Stimulated activated CD4-positive, alpha-beta T cell treated with anti-CD3 and anti-CD28 coated beads, TNF-alpha, amount 100 ng/mL, for 1 hour (primary cell): ENCODE measurements around the gene MAN2B1.
"Not testable (repeated sequence)": the region's sequence is repeated elsewhere in the genome, so short reads cannot be mapped to it uniquely, and the experiment has no call there.

Experiments
- DNase-seq, 3 donors: peaks; one replicate each; pipeline ENCODE4 v3.0.0-alpha.2; 2020; ENCODE audit warnings: low read depth in 3 of 3, low spot score in 1 of 3

The MAN2B1 gene

GRCh38 chr19:12623361-12624031 lies 43.0 kb downstream of the MAN2B1 start:
- DNase-seq: no peak

- not testable (repeated sequence) for DNase-seq
Measured at GRCh38 chr19:12621253-12622024, 45.1 kb downstream of the MAN2B1 start.

- no peak for DNase-seq
Measured at GRCh38 chr19:12617646-12618045, 48.9 kb downstream of the MAN2B1 start.

GRCh38 chr19:12611361-12611699 lies 55.2 kb downstream of the MAN2B1 start:
- DNase-seq: no peak

GRCh38 chr19:12610540-12611360 lies 55.8 kb downstream of the MAN2B1 start, which contains the start of the genes ZNF490 and ZNF791:
Gene ZNF490 (minus strand): TSS chr19:12610813. CDS start chr19:12610680, 133 bp downstream.
Gene ZNF791 (plus strand): TSS chr19:12610920. CDS start chr19:12611080, 160 bp downstream.
- peak; percentile 85 to 92 (median 90) for DNase-seq

GRCh38 chr19:12607631-12608030 lies 58.9 kb downstream of the MAN2B1 start:
- DNase-seq: no peak

GRCh38 chr19:12606796-12607195 lies 59.7 kb downstream of the MAN2B1 start:
- DNase-seq: no peak

- DNase-seq: no peak
Measured at GRCh38 chr19:12603714-12604113, 62.8 kb downstream of the MAN2B1 start.

- no peak for DNase-seq
Measured at GRCh38 chr19:12597594-12597993, 68.9 kb downstream of the MAN2B1 start.

- DNase-seq: no peak
Measured at GRCh38 chr19:12596927-12597548, 69.5 kb downstream of the MAN2B1 start.
